ENCODE measurements around the gene RNF26. TPM values are rescaled to one million over a fixed set of nuclear protein-coding genes. Genes with fewer than 3 reads are reported as not detected.

RNF26 gene
- total RNA-seq, 1 experiment from 2014 or later, result 45.6 TPM

- H3K36me3 ChIP-seq (ENCODE audit: control insufficient read depth in 1 of 2, insufficient read depth in 2 of 2, low read length in 2 of 2), result peaks cover 0 to under 1% of the 10 kb centered on the region in 2 experiments; a peak in 1 of 4 replicates
- ATAC-seq, result no peak
- no TSS peak for BruUV-seq (replicated peaks)
- H3K4me2 ChIP-seq (ENCODE audit: low read length), result no peak overlapping the region
- no peak overlapping the region for H3K4me3 ChIP-seq (replicated peaks in 1 of 2; ENCODE audit: low read depth in 1 of 2, low read length in 2 of 2)
- H3K9me2 ChIP-seq (ENCODE audit: insufficient read depth), result no peaks in the 10 kb centered on the region
- ChIA-PET CTCF (interaction anchor here (1.2 kb wide), 1 partner anchor 37 kb away, joined by 3 read pairs; no protein-coding TSS in a partner anchor), POLR2A (no interaction called here), RAD21 (ENCODE audit: low non-redundant PET in 1 of 2, low total read pairs in 2 of 2, uncharacterized antibody in 2 of 2, unreplicated experiment in 2 of 2) (no interaction called here)
- H3K27me3 ChIP-seq (ENCODE audit: insufficient read depth, low read length), result no peaks in the 10 kb centered on the region
- no peaks in the 10 kb centered on the region for H3K9me3 ChIP-seq (ENCODE audit: control insufficient read depth in 1 of 2, insufficient read depth in 1 of 2, low read depth in 1 of 2, low read length in 2 of 2)
- H2AFZ ChIP-seq (ENCODE audit: low read depth, low read length, poor library complexity, severe bottlenecking), result no peak overlapping the region
- no peaks in the 10 kb centered on the region; the same call in 1 of the 2 replicates for H3K79me2 ChIP-seq (ENCODE audit: insufficient read depth, low read length)
- no peak for DNase-seq (ENCODE audit: low read depth, low spot score)
- no peak for TF ChIP-seq FOSL1 (IDR thresholded peaks at IDR 0.05; ENCODE audit: low read depth)
- H3K4me1 ChIP-seq (ENCODE audit: control insufficient read depth in 1 of 2, insufficient read depth in 2 of 2, low read length in 2 of 2), result peaks cover 16 to 45% of the 10 kb centered on the region in 2 experiments
- intact Hi-C loops (cut with micrococcal nuclease), result loop anchor here (5.0 kb wide), 1 partner anchor 217 kb away; the partner anchor contains the start of gene DPAGT1
- no peak overlapping the region for H3K27ac ChIP-seq (ENCODE audit: low read depth, low read length)
- H4K20me1 ChIP-seq (ENCODE audit: insufficient read depth), result no peaks in the 10 kb centered on the region
- H3K9ac ChIP-seq (ENCODE audit: low read length), result no peak overlapping the region
These were observed 14.6 kb upstream of the RNF26 start for GRCh38 chr11:119319700-119320239.

GRCh38 chr11:119320240-119320775 is 14.0 kb upstream of the RNF26 start:
- no peak overlapping the region for H3K27ac ChIP-seq (ENCODE audit: low read depth, low read length)
- ChIA-PET POLR2A (no interaction called here), RAD21 (ENCODE audit: low non-redundant PET in 1 of 2, low total read pairs in 2 of 2, uncharacterized antibody in 2 of 2, unreplicated experiment in 2 of 2) (no interaction called here), CTCF (no interaction called here)
- H2AFZ ChIP-seq (ENCODE audit: low read depth, low read length, poor library complexity, severe bottlenecking), result no peak overlapping the region
- ATAC-seq, result no peak
- no peaks in the 10 kb centered on the region for H3K9me3 ChIP-seq (ENCODE audit: control insufficient read depth in 1 of 2, insufficient read depth in 1 of 2, low read depth in 1 of 2, low read length in 2 of 2)
- H3K27me3 ChIP-seq (ENCODE audit: insufficient read depth, low read length), result no peaks in the 10 kb centered on the region
- H3K4me3 ChIP-seq (replicated peaks in 1 of 2; ENCODE audit: low read depth in 1 of 2, low read length in 2 of 2), result no peak overlapping the region
- TF ChIP-seq EZH2 (IDR thresholded peaks at IDR 0.05), result no peak
- TF ChIP-seq SP1 (IDR thresholded peaks at IDR 0.05; ENCODE audit: low read depth), result no peak
- TF ChIP-seq CTCF (IDR thresholded peaks at IDR 0.05 in 2 of 3, conservative IDR thresholded peaks at IDR 0.05 in 1 of 3; ENCODE audit: borderline replicate concordance in 1 of 3, insufficient read depth in 1 of 3, low read depth in 2 of 3, low read length in 2 of 3), result no peak
- no peak for TF ChIP-seq EZH2phosphoT487 (IDR thresholded peaks at IDR 0.05; ENCODE audit: borderline replicate concordance)
- H3K9ac ChIP-seq (ENCODE audit: low read length), result no peak overlapping the region
- no peaks in the 10 kb centered on the region for H3K36me3 ChIP-seq (ENCODE audit: control insufficient read depth in 1 of 2, insufficient read depth in 2 of 2, low read length in 2 of 2)
- no peaks in the 10 kb centered on the region for H4K20me1 ChIP-seq (ENCODE audit: insufficient read depth)
- intact Hi-C loops (cut with micrococcal nuclease), result loop anchor here (5.0 kb wide), 1 partner anchor 218 kb away; the partner anchor contains the start of gene DPAGT1
- no peak overlapping the region for H3K4me2 ChIP-seq (ENCODE audit: low read length)
- no peaks in the 10 kb centered on the region; the same call in 1 of the 2 replicates for H3K79me2 ChIP-seq (ENCODE audit: insufficient read depth, low read length)
- H3K9me2 ChIP-seq (ENCODE audit: insufficient read depth), result no peaks in the 10 kb centered on the region
- DNase-seq (ENCODE audit: low read depth, low spot score), result no peak
- BruUV-seq (replicated peaks), result no TSS peak
- peaks cover 12 to 40% of the 10 kb centered on the region in 2 experiments for H3K4me1 ChIP-seq (ENCODE audit: control insufficient read depth in 1 of 2, insufficient read depth in 2 of 2, low read length in 2 of 2)

Measured in HCT116 (cell line).